Kidney tubule cell (primary cell): Measurements from ENCODE around the gene TRAFD1.

ENCODE experiments used
- DNase-seq: peaks from one replicate; pipeline ENCODE4 v3.0.0-alpha.2; 2018; ENCODE audit warnings: low spot score

The TRAFD1 gene

GRCh38 chr12:112160611-112161010 is 35.3 kb downstream of the TRAFD1 start:
- DNase-seq: no peak

- no peak for DNase-seq
Measured at GRCh38 chr12:112161711-112162110, 36.4 kb downstream of the TRAFD1 start.

GRCh38 chr12:112162241-112162790 is 37.0 kb downstream of the TRAFD1 start:
- DNase-seq: no peak

- no peak for DNase-seq
Measured at GRCh38 chr12:112163056-112163455, 37.7 kb downstream of the TRAFD1 start.

- no peak for DNase-seq
Measured at GRCh38 chr12:112163471-112163991, 38.2 kb downstream of the TRAFD1 start.

- no peak for DNase-seq
Measured at GRCh38 chr12:112164011-112164660, 38.8 kb downstream of the TRAFD1 start.

- DNase-seq: no peak
Measured at GRCh38 chr12:112165624-112166023, 40.3 kb downstream of the TRAFD1 start.

- no peak for DNase-seq
Measured at GRCh38 chr12:112166051-112167015, 41.0 kb downstream of the TRAFD1 start.

GRCh38 chr12:112167031-112167461 is 41.7 kb downstream of the TRAFD1 start:
- DNase-seq: no peak

- no peak for DNase-seq
Measured at GRCh38 chr12:112167718-112168525, 42.6 kb downstream of the TRAFD1 start.

- no peak for DNase-seq
Measured at GRCh38 chr12:112168561-112168971, 43.2 kb downstream of the TRAFD1 start.

- no peak for DNase-seq
Measured at GRCh38 chr12:112169161-112169872, 44.0 kb downstream of the TRAFD1 start.

- DNase-seq: no peak
Measured at GRCh38 chr12:112169966-112170365, 44.6 kb downstream of the TRAFD1 start.

GRCh38 chr12:112170376-112170775 is 45.0 kb downstream of the TRAFD1 start:
- no peak for DNase-seq

- no peak for DNase-seq
Measured at GRCh38 chr12:112170971-112171596, 45.7 kb downstream of the TRAFD1 start.

GRCh38 chr12:112172556-112173324 is 47.4 kb downstream of the TRAFD1 start:
- DNase-seq: no peak

- no peak for DNase-seq
Measured at GRCh38 chr12:112175361-112176155, 50.2 kb downstream of the TRAFD1 start.

GRCh38 chr12:112176321-112177010 is 51.1 kb downstream of the TRAFD1 start:
- DNase-seq: no peak
